Measurements from ENCODE around the gene C22orf23.
A peak's percentile ranks its signal among the peaks of the same experiment; 100 is the strongest.
"Not testable (repeated sequence)": the region's sequence is repeated elsewhere in the genome, so short reads cannot be mapped to it uniquely, and the experiment has no call there.

Gene C22orf23

GRCh38 chr22:37953062-37953436, 352 bp downstream of the C22orf23 start:
- DNase-seq: no peak

GRCh38 chr22:37952629-37953028, 772 bp downstream of the C22orf23 start:
- DNase-seq: not testable (repeated sequence)

- no peak for DNase-seq
These were observed 2.1 kb downstream of the C22orf23 start for GRCh38 chr22:37951305-37951704.

- not testable (repeated sequence) for DNase-seq
These were observed 6.1 kb downstream of the C22orf23 start for GRCh38 chr22:37947142-37947795.

GRCh38 chr22:37944423-37944822, 9.0 kb downstream of the C22orf23 start:
- DNase-seq: not testable (repeated sequence)

- no peak for DNase-seq
These were observed 9.6 kb downstream of the C22orf23 start for GRCh38 chr22:37943825-37944198.

GRCh38 chr22:37943136-37943824, 10.1 kb downstream of the C22orf23 start:
- DNase-seq: no peak

- no peak for DNase-seq
These were observed 11.3 kb downstream of the C22orf23 start for GRCh38 chr22:37942133-37942532.

GRCh38 chr22:37940698-37941376, 12.6 kb downstream of the C22orf23 start:
- no peak for DNase-seq

- peak; percentile 86 for DNase-seq
These were observed 19.6 kb downstream of the C22orf23 start for GRCh38 chr22:37933711-37934376.

- DNase-seq: no peak
These were observed 20.4 kb downstream of the C22orf23 start for GRCh38 chr22:37932821-37933578.

GRCh38 chr22:37932401-37932800, 21.0 kb downstream of the C22orf23 start:
- DNase-seq: no peak

- DNase-seq: no peak
These were observed 21.5 kb downstream of the C22orf23 start for GRCh38 chr22:37931893-37932389.

GRCh38 chr22:37930952-37931440, 22.4 kb downstream of the C22orf23 start:
- DNase-seq: no peak

GRCh38 chr22:37930270-37930951, 23.0 kb downstream of the C22orf23 start:
- DNase-seq: peak; percentile 47

GRCh38 chr22:37929390-37929789, 24.0 kb downstream of the C22orf23 start:
- DNase-seq: no peak

- DNase-seq: no peak
These were observed 25.8 kb downstream of the C22orf23 start for GRCh38 chr22:37927637-37927936.

GRCh38 chr22:37926771-37927636, 26.4 kb downstream of the C22orf23 start:
- DNase-seq: no peak

GRCh38 chr22:37926358-37926757, 27.0 kb downstream of the C22orf23 start:
- no peak for DNase-seq

- DNase-seq: no peak
These were observed 27.6 kb downstream of the C22orf23 start for GRCh38 chr22:37925767-37926166.

GRCh38 chr22:37925330-37925729, 28.1 kb downstream of the C22orf23 start:
- no peak for DNase-seq
